K562 (cell line): ENCODE measurements around the gene VAMP8. TPM values are rescaled to one million over a fixed set of nuclear protein-coding genes. Genes with fewer than 3 reads are reported as not detected.

Source experiments
- ATAC-seq: fragments of 200-7000 bp; cut with Tn5 transposase; 3 replicates; pipeline ENCODE4 v1.9.1; 2020; ENCODE audit warnings: moderate library complexity
- BruUV-seq: library from RNA; stranded (reverse); fragments of 400-500 nt; replicated peaks from 2 replicates; lab custom pipeline; 2021; lab: Mats Ljungman, UMichigan
- CTCF ChIA-PET: fragments of 300-600 bp; formaldehyde crosslinking; extraction: SDS; loops from one replicate; lab custom pipeline; 2021; ENCODE audit warnings: low intra/inter-chr PET ratio; lab: Yijun Ruan, JAX
- POLR2A ChIA-PET: fragments of 300-600, 350-650 bp; sonication (Branson Sonifier 250); formaldehyde crosslinking; extraction: SDS; loops from one replicate; lab custom pipeline; 2021; ENCODE audit warnings: antibody characterized with exemption, inconsistent platforms; lab: Yijun Ruan, JAX
- DNase-seq, 4 experiments: peaks; one replicate each; pipeline versions ENCODE4 v3.0.0 to v3.0.0-alpha.2; 2011 to 2018; ENCODE audit warnings: low spot score in 3 of 4, mixed read lengths in 3 of 4; ENCODE audit errors: extremely low read depth in 1 of 4
- FAIRE-seq: peaks from 2 replicates; lab custom pipeline; 2011; peaks lifted over from hg19 to GRCh38; lab: Jason Lieb, UNC
- H2AFZ ChIP-seq: 2 replicates; pipeline ENCODE4 v1.6.0; 2011; ENCODE audit warnings: low read depth, low read length, control low read depth, inconsistent platforms
- H3K27ac ChIP-seq: fragments of 200-600 bp; 3 replicates; pipeline ENCODE4 v1.8.0; 2011; ENCODE audit warnings: low read depth, mild to moderate bottlenecking, control low read depth, inconsistent platforms, low read length, moderate library complexity, mixed read lengths; ENCODE audit errors: extremely low read depth
- H3K27me3 ChIP-seq, 2 experiments: fragments of 300-600 bp in 1 of 2; 2 replicates in 1 of 2; 3 replicates in 1 of 2; pipeline versions ENCODE4 v1.6.0 to v1.8.0; 2011; ENCODE audit warnings: inconsistent platforms in 2 of 2, low read length in 2 of 2, mild to moderate bottlenecking in 1 of 2, mixed read lengths in 1 of 2, moderate library complexity in 1 of 2; ENCODE audit not compliant: control insufficient read depth in 2 of 2, insufficient read depth in 2 of 2
- H3K36me3 ChIP-seq: fragments of 300-600 bp; 3 replicates; pipeline ENCODE4 v1.8.0; 2011; ENCODE audit warnings: mild to moderate bottlenecking, low read length, inconsistent platforms; ENCODE audit not compliant: control insufficient read depth, insufficient read depth
- H3K4me1 ChIP-seq, 2 experiments: fragments of 200-600 bp in 1 of 2; replicated peaks in 1 of 2; 2 replicates in 1 of 2; 3 replicates in 1 of 2; pipeline versions ENCODE4 v1.5.1 to v1.8.0; 2011; ENCODE audit warnings: inconsistent platforms in 2 of 2, low read length in 2 of 2, mild to moderate bottlenecking in 1 of 2, mixed read lengths in 1 of 2, moderate library complexity in 1 of 2; ENCODE audit not compliant: control insufficient read depth in 2 of 2, insufficient read depth in 2 of 2
- H3K4me2 ChIP-seq: 2 replicates; pipeline ENCODE4 v1.6.1; 2011; ENCODE audit warnings: low read length, control low read depth, inconsistent platforms, mixed read lengths; ENCODE audit not compliant: insufficient read depth
- H3K4me3 ChIP-seq: fragments of 200-600 bp; sonication (generic), shearing (Covaris generic); 2 replicates; pipeline ENCODE4 v1.5.1; 2016; ENCODE audit warnings: control low read depth, inconsistent platforms
- H3K79me2 ChIP-seq: fragments of 200-600 bp; 3 replicates; pipeline ENCODE4 v1.8.0; 2011; ENCODE audit warnings: low read length, inconsistent platforms; ENCODE audit not compliant: control insufficient read depth, insufficient read depth
- H3K9ac ChIP-seq, 2 experiments: 2 replicates each; pipeline versions ENCODE4 v1.6.0 to v1.6.1; 2011; ENCODE audit warnings: low read depth in 2 of 2, low read length in 2 of 2, control low read depth in 1 of 2, inconsistent platforms in 1 of 2, mild to moderate bottlenecking in 1 of 2, mixed read lengths in 1 of 2; ENCODE audit not compliant: insufficient read depth in 1 of 2
- H3K9me1 ChIP-seq: one replicate; pipeline ENCODE4 v1.6.0; 2011; ENCODE audit warnings: inconsistent platforms, mild to moderate bottlenecking, low read length, moderate library complexity; ENCODE audit not compliant: control insufficient read depth, insufficient read depth
- H3K9me3 ChIP-seq: replicated peaks from 2 replicates; pipeline ENCODE4 v1.5.1; 2011; ENCODE audit warnings: low read depth, low read length, inconsistent platforms; ENCODE audit not compliant: control insufficient read depth, insufficient read depth
- H4K20me1 ChIP-seq: replicated peaks from 2 replicates; pipeline ENCODE4 v1.6.1; 2011; ENCODE audit warnings: low read length, inconsistent platforms, mixed read lengths; ENCODE audit not compliant: control insufficient read depth, insufficient read depth
- BRD4 ChIP-seq: fragments of 200-600 bp; sonication (generic); IDR thresholded peaks from 2 replicates; pipeline ENCODE4 v1.6.1; 2017; ENCODE audit warnings: inconsistent platforms
- FOXK2 ChIP-seq, 2 experiments: fragments of 450-650 bp; IDR thresholded peaks in 1 of 2; conservative IDR thresholded peaks in 1 of 2; 2 replicates each; pipeline ENCODE4 v1.6.1; 2016; ENCODE audit warnings: low read depth in 2 of 2, mild to moderate bottlenecking in 1 of 2
- HDAC1 ChIP-seq, 2 experiments: fragments of 450-650 bp; IDR thresholded peaks; 2 replicates each; pipeline ENCODE4 v1.6.1; 2016 to 2017; ENCODE audit warnings: inconsistent platforms in 1 of 2, mild to moderate bottlenecking in 1 of 2, moderate library complexity in 1 of 2
- JUN ChIP-seq, 2 experiments: sonication (generic) in 1 of 2; formaldehyde crosslinking in 1 of 2; IDR thresholded peaks; 2 replicates each; pipeline versions ENCODE4 v1.6.1 to v1.8.0; 2012 to 2022; ENCODE audit warnings: borderline replicate concordance in 2 of 2, mild to moderate bottlenecking in 2 of 2, improper control_type of control experiment in 1 of 2, low read depth in 1 of 2, low read length in 1 of 2, missing genetic modification reagents in 1 of 2
- MEIS2 ChIP-seq: fragments of 450-650 bp; IDR thresholded peaks from 2 replicates; pipeline ENCODE4 v1.6.1; 2014; ENCODE audit warnings: mild to moderate bottlenecking; ENCODE audit not compliant: partially characterized antibody
- NCOR1 ChIP-seq: fragments of 450-650 bp; IDR thresholded peaks from 2 replicates; pipeline ENCODE4 v1.6.1; 2016; ENCODE audit warnings: mild to moderate bottlenecking, moderate library complexity
- NFRKB ChIP-seq: fragments of 450-650 bp; IDR thresholded peaks from 2 replicates; pipeline ENCODE4 v1.6.1; 2016; ENCODE audit warnings: low read depth
- SPI1 ChIP-seq: IDR thresholded peaks from 2 replicates; pipeline ENCODE4 v1.6.1; 2011; ENCODE audit warnings: low read depth, low read length, control low read depth, borderline replicate concordance
- TFE3 ChIP-seq: fragments of 450-650 bp; formaldehyde crosslinking; IDR thresholded peaks from 2 replicates; pipeline ENCODE4 v1.4.0; 2020; ENCODE audit warnings: mild to moderate bottlenecking, mixed read lengths
- ZNF318 ChIP-seq, 2 experiments: fragments of 450-650 bp; IDR thresholded peaks; 2 replicates each; pipeline ENCODE4 v1.6.1; 2016; ENCODE audit warnings: mild to moderate bottlenecking in 2 of 2, borderline replicate concordance in 1 of 2, low read depth in 1 of 2, moderate library complexity in 1 of 2
- WGBS: fragments of 100-300 bp; shearing (Covaris generic); methylation state at CpG from one replicate; pipeline ENCODE4 v1.1.6; 2016; ENCODE audit warnings: low coverage, mixed read lengths; ENCODE audit not compliant: insufficient coverage; ENCODE audit errors: missing lambda C conversion rate; 5-methylcytosine and 5-hydroxymethylcytosine counted together
- in situ Hi-C: fragments of 300-500 bp; cut with MboI; formaldehyde crosslinking; loops from 4 replicates; pipeline ENCODE4 v1.15.0; 2018; ENCODE audit warnings: inconsistent platforms, mixed read lengths
- intact Hi-C: fragments of 100-400 bp; cut with micrococcal nuclease; formaldehyde crosslinking; loops from 2 replicates; pipeline ENCODE4 v1.14.2; 2022
- polyA plus RNA-seq, 8 experiments: library from polyadenylated mRNA; depleted of rRNA in 4 of 8; stranded (reverse) in 5 of 8; unstranded in 3 of 8; fragments of >200 nt; fragmentation: Nextera tagmentation in 2 of 8; fragmentation: Illumina TruSeq in 1 of 8; extraction: Ambion mirVana in 2 of 8; extraction: Trizol in 1 of 8; gene quantifications; 2 replicates each; pipeline versions ENCODE4 v1.2.1 to v1.2.3, GENCODE V29; 2011 to 2014; ENCODE audit warnings: inconsistent platforms in 1 of 8, missing spikeins in 1 of 8
- total RNA-seq, 7 experiments: library from RNA; depleted of rRNA in 6 of 7; stranded (reverse); fragments of >200 nt in 6 of 7; fragmentation: Illumina TruSeq in 2 of 7; extraction: Trizol in 2 of 7; gene quantifications; 2 replicates each; pipeline versions ENCODE4 v1.2.1 to v1.2.3, GENCODE V29; 2011 to 2021; ENCODE audit warnings: low replicate concordance in 1 of 7

The VAMP8 gene
- total and polyA plus RNA-seq, 9 of the 15 experiments (the other 6 are each of a cell fraction or from before 2014, with no cell fraction given), result 107 to 571 (median 248) TPM

GRCh38 chr2:85585781-85586105, 8.4 kb downstream of the VAMP8 start:
- Histone ChIP-seq H3K79me2 (no peaks in the 10 kb centered on the region; the same call in 2 of the 3 replicates), H3K9ac (peak overlapping the region; percentile 56 to 74; a peak in 2 of 4 replicates), H3K27me3 (no peaks in the 10 kb centered on the region), H3K9me3 (no peaks in the 10 kb centered on the region), H3K4me2 (peak overlapping the region; percentile 58), H3K9me1 (peaks cover 11% of the 10 kb centered on the region), H3K4me1 (peaks cover 34 to 45% of the 10 kb centered on the region in 2 experiments), H4K20me1 (no peaks in the 10 kb centered on the region), H3K27ac (peak overlapping the region; percentile 81), H2AFZ (no peak overlapping the region), H3K4me3 (no peak overlapping the region), H3K36me3 (peaks cover 36% of the 10 kb centered on the region; the same call in 2 of the 3 replicates)
- in situ Hi-C loops, result no loop called here
- CTCF ChIA-PET, result no interaction called here
- 56% methylated on average over 1 of the region's 1 CpG for WGBS
- intact Hi-C loops, result no loop called here
- peak in 1 of 4 experiments; percentile 34 for DNase-seq
- ATAC-seq, result no peak
- POLR2A ChIA-PET, result interaction anchor here (0.6 to 4.0 kb wide), 5 partner anchors 7 to 39 kb away, joined by 3 to 14 read pairs (median 4); partner anchors contain the start of gene RNF181
- BruUV-seq, result no TSS peak
- FAIRE-seq, result no peak
- TF ChIP-seq TFE3, result no peak
- TF ChIP-seq BRD4, result no peak
- peak; percentile 50 for TF ChIP-seq MEIS2
- peak in 1 of 2 experiments; percentile 49; a peak in 2 of 4 replicates for TF ChIP-seq FOXK2 (conservative IDR thresholded peaks at IDR 0.05 in 1 of 2, IDR thresholded peaks at IDR 0.05 in 1 of 2; ENCODE audit: low read depth in 2 of 2)
- TF ChIP-seq ZNF318 (IDR thresholded peaks at IDR 0.05; ENCODE audit: borderline replicate concordance in 1 of 2, low read depth in 1 of 2), result peak in 1 of 2 experiments; percentile 87; a peak in 2 of 4 replicates
- peak; percentile 7; the same call in 1 of the 2 replicates for TF ChIP-seq SPI1
- peak; percentile 61; the same call in 1 of the 2 replicates for TF ChIP-seq JUN (IDR thresholded peaks at IDR 0.05; ENCODE audit: borderline replicate concordance, low read depth, low read length)
- TF ChIP-seq JUN (CRISPR knock-in tag; IDR thresholded peaks at IDR 0.05; ENCODE audit: borderline replicate concordance), result no peak
- no peak for TF ChIP-seq NCOR1
- TF ChIP-seq NFRKB, result 0 out of 2 replicates have a peak, but pooled peaks have one; percentile 20
- TF ChIP-seq HDAC1 (IDR thresholded peaks at IDR 0.05), result no peak
